NB4 (cell line): Measurements from ENCODE around the gene CTNNA3.

Source experiments
- DNase-seq: peaks from one replicate; pipeline ENCODE4 v3.0.0; 2010; ENCODE audit warnings: low read depth
- H3K4me3 ChIP-seq: one replicate; pipeline ENCODE4 v1.5.1; 2011; ENCODE audit warnings: mild to moderate bottlenecking, low read depth, low read length, moderate library complexity
- CTCF ChIP-seq: IDR thresholded peaks from one replicate; pipeline ENCODE4 v1.5.1; 2012; ENCODE audit warnings: low read depth, low read length
- MAX ChIP-seq: IDR thresholded peaks from 2 replicates; pipeline ENCODE4 v1.6.1; 2011; ENCODE audit warnings: low read depth, low read length
- MYC ChIP-seq: IDR thresholded peaks from 2 replicates; pipeline ENCODE4 v1.6.1; 2011; ENCODE audit warnings: low read depth, low read length
- POLR2A ChIP-seq: IDR thresholded peaks from 2 replicates; pipeline ENCODE4 v1.6.1; 2011; ENCODE audit warnings: mild to moderate bottlenecking; ENCODE audit not compliant: insufficient read length; ENCODE audit errors: extremely low read depth

CTNNA3 gene

GRCh38 chr10:66176772-66177171 is 1519.2 kb downstream of the CTNNA3 start:
- H3K4me3 ChIP-seq, result no peak overlapping the region
- peak; percentile 32 for DNase-seq
- TF ChIP-seq CTCF, result no peak
- no peak for TF ChIP-seq MYC
- TF ChIP-seq POLR2A, result no peak
- no peak for TF ChIP-seq MAX

DNA sequence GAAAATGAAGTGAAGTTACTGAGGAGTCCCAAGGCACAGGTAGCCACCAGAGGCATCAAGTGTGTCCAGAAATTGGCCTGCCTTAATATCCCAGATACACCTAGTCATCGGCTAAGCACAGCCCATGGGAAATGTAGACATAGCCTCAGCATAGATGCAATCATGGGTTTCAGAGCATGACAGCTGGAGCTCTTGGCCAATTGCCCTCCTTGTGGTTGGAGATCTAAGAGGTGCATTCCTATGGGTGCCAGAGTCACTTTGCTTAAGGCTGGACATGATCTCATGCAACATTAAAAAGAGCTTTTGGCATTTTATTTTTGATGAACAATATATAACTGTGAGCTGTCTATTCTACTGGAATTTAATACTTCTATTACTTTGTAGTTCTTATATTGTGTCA is 1528.2 kb downstream of the CTNNA3 start:
- H3K4me3 ChIP-seq, result no peak overlapping the region
- TF ChIP-seq CTCF (no peak), MAX (no peak), MYC (no peak), POLR2A (no peak)
- DNase-seq, result no peak

- TF ChIP-seq MYC (no peak), POLR2A (no peak), MAX (no peak), CTCF (no peak)
- no peak overlapping the region for H3K4me3 ChIP-seq
- DNase-seq, result no peak
These were observed 1533.3 kb downstream of the CTNNA3 start for GRCh38 chr10:66162560-66163143.

DNA sequence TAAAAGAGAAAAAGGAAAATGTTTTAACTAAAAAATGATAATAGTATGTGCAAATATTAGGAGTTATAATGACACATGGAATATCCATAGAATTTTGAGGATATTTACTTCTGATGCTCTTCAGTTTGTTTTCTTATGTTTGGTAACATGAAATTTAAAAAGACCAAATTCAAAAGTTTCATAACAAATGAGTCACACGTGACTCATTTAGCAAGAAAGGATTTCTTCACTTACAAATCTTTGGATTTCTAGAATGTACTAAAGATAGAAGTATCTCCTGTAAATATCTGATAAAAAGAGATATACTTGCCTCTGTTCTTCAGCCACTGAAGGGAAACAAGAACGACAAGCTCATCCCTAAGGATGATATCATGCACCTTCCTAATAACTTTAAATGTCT is 1544.6 kb downstream of the CTNNA3 start:
- H3K4me3 ChIP-seq, result no peak overlapping the region
- no peak for DNase-seq
- no peak for TF ChIP-seq MYC
- no peak for TF ChIP-seq POLR2A
- TF ChIP-seq CTCF, result no peak
- no peak for TF ChIP-seq MAX

GRCh38 chr10:66148312-66148711 is 1547.7 kb downstream of the CTNNA3 start:
- H3K4me3 ChIP-seq, result no peak overlapping the region
- DNase-seq, result no peak
- TF ChIP-seq POLR2A, result no peak
- TF ChIP-seq CTCF, result no peak
- no peak for TF ChIP-seq MAX
- TF ChIP-seq MYC, result no peak

GRCh38 chr10:66144016-66144415 is 1552.0 kb downstream of the CTNNA3 start:
- H3K4me3 ChIP-seq, result no peak overlapping the region
- DNase-seq, result no peak
- TF ChIP-seq MAX (no peak), POLR2A (no peak), CTCF (no peak), MYC (no peak)
